ENCODE measurements around the gene PTPRS. TPM values are rescaled to one million over a fixed set of nuclear protein-coding genes. Genes with fewer than 3 reads are reported as not detected.

The PTPRS gene
- total and polyA plus RNA-seq, 9 of the 15 experiments (the other 6 are each of a cell fraction or from before 2014, with no cell fraction given) = 1.1 to 49.4 (median 14.1) TPM

DNA sequence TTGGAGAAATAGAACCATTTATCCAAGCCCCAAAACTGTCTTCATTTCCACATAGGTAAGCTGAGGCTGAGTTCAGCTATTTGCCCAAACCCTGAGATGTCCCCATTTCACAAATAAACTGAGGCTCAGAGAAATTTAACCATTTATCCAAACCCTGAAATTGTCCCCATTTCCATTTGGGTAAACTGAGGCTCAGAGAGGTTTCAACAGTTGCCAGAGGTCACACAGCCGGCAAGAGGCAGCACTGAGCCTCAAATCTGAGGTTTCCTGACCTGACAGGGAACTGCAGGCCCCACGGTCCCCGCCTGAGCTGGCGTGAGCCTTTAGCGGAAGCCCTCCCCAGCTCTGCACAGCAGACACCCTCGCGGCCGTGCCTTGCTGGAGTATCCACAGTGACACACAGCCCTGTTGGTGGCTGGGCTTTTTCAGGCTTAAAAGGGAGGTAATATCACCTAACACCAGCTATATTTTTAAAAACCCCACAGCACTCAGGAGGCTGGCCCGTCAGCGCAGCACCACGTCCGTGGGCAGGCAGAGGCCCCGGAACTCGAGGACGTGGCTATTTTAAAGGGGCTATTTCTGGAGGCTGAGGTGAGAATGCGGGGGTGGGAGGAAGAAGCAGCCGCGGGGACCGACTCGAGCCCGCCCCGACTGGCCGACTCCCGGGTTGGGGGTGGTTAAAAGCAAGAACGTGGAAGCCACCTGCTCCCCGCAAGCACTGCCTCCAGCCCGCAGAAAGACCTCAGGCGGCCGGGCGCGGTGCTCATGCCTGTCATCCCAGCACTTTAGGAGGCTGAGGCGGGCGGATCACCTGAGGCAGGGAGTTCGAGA is 18.5 kb downstream of the PTPRS start (continued):
- TF ChIP-seq, protein P1, sequence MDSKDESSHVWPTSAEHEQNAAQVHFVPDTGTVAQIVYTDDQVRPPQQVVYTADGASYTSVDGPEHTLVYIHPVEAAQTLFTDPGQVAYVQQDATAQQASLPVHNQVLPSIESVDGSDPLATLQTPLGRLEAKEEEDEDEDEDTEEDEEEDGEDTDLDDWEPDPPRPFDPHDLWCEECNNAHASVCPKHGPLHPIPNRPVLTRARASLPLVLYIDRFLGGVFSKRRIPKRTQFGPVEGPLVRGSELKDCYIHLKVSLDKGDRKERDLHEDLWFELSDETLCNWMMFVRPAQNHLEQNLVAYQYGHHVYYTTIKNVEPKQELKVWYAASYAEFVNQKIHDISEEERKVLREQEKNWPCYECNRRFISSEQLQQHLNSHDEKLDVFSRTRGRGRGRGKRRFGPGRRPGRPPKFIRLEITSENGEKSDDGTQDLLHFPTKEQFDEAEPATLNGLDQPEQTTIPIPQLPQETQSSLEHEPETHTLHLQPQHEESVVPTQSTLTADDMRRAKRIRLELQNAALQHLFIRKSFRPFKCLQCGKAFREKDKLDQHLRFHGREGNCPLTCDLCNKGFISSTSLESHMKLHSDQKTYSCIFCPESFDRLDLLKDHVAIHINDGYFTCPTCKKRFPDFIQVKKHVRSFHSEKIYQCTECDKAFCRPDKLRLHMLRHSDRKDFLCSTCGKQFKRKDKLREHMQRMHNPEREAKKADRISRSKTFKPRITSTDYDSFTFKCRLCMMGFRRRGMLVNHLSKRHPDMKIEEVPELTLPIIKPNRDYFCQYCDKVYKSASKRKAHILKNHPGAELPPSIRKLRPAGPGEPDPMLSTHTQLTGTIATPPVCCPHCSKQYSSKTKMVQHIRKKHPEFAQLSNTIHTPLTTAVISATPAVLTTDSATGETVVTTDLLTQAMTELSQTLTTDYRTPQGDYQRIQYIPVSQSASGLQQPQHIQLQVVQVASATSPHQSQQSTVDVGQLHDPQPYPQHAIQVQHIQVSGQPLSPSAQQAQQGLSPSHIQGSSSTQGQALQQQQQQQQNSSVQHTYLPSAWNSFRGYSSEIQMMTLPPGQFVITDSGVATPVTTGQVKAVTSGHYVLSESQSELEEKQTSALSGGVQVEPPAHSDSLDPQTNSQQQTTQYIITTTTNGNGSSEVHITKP (IDR thresholded peaks at IDR 0.05; ENCODE audit: partially characterized antibody) = peak; percentile 37
- TF ChIP-seq CBX1 (IDR thresholded peaks at IDR 0.05; ENCODE audit: low read depth) = peak; percentile 28; the same call in 1 of the 2 replicates
- peak; percentile 85 for TF ChIP-seq MEF2A (IDR thresholded peaks at IDR 0.05; ENCODE audit: control insufficient read depth, low read depth, low read length)
- TF ChIP-seq CREB1 (IDR thresholded peaks at IDR 0.05) = no peak
- no peak for TF ChIP-seq CREB1 (CRISPR knock-in tag; IDR thresholded peaks at IDR 0.05)
- TF ChIP-seq BCOR (IDR thresholded peaks at IDR 0.05) = peak; percentile 94
- TF ChIP-seq, protein P2, sequence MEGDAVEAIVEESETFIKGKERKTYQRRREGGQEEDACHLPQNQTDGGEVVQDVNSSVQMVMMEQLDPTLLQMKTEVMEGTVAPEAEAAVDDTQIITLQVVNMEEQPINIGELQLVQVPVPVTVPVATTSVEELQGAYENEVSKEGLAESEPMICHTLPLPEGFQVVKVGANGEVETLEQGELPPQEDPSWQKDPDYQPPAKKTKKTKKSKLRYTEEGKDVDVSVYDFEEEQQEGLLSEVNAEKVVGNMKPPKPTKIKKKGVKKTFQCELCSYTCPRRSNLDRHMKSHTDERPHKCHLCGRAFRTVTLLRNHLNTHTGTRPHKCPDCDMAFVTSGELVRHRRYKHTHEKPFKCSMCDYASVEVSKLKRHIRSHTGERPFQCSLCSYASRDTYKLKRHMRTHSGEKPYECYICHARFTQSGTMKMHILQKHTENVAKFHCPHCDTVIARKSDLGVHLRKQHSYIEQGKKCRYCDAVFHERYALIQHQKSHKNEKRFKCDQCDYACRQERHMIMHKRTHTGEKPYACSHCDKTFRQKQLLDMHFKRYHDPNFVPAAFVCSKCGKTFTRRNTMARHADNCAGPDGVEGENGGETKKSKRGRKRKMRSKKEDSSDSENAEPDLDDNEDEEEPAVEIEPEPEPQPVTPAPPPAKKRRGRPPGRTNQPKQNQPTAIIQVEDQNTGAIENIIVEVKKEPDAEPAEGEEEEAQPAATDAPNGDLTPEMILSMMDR (IDR thresholded peaks at IDR 0.05 in 2 of 3, conservative IDR thresholded peaks at IDR 0.05 in 1 of 3; ENCODE audit: insufficient read depth in 2 of 3, low read depth in 1 of 3, low read length in 3 of 3) = peak in 1 of 3 experiments; percentile 10; a peak in 1 of 6 replicates
- 0 out of 4 replicates have a peak, but pooled peaks of 1 of the 2 experiments have one; percentile 23 for TF ChIP-seq FOXA3 (CRISPR knock-in tag; conservative IDR thresholded peaks at IDR 0.05 in 1 of 2, IDR thresholded peaks at IDR 0.05 in 1 of 2)
- TF ChIP-seq BRD9 (IDR thresholded peaks at IDR 0.05; ENCODE audit: low read depth, partially characterized antibody) = peak; percentile 85
- peak; percentile 79 for TF ChIP-seq ADNP (tag; IDR thresholded peaks at IDR 0.05)
- TF ChIP-seq L3MBTL2 (IDR thresholded peaks at IDR 0.05) = 0 out of 2 replicates have a peak, but pooled peaks have one; percentile 47
- TF ChIP-seq SMARCA5 (IDR thresholded peaks at IDR 0.05) = peak; percentile 55; the same call in 1 of the 2 replicates
- TF ChIP-seq HLTF (IDR thresholded peaks at IDR 0.05) = no peak
- peak; percentile 36 to 69; a peak in 3 of 4 replicates for TF ChIP-seq KDM1A (IDR thresholded peaks at IDR 0.05)
- 0 out of 2 replicates have a peak, but pooled peaks have one; percentile 33 for TF ChIP-seq MEF2D (tag; conservative IDR thresholded peaks at IDR 0.05; ENCODE audit: low read depth)
- TF ChIP-seq, protein P3, sequence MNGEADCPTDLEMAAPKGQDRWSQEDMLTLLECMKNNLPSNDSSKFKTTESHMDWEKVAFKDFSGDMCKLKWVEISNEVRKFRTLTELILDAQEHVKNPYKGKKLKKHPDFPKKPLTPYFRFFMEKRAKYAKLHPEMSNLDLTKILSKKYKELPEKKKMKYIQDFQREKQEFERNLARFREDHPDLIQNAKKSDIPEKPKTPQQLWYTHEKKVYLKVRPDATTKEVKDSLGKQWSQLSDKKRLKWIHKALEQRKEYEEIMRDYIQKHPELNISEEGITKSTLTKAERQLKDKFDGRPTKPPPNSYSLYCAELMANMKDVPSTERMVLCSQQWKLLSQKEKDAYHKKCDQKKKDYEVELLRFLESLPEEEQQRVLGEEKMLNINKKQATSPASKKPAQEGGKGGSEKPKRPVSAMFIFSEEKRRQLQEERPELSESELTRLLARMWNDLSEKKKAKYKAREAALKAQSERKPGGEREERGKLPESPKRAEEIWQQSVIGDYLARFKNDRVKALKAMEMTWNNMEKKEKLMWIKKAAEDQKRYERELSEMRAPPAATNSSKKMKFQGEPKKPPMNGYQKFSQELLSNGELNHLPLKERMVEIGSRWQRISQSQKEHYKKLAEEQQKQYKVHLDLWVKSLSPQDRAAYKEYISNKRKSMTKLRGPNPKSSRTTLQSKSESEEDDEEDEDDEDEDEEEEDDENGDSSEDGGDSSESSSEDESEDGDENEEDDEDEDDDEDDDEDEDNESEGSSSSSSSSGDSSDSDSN (IDR thresholded peaks at IDR 0.05; ENCODE audit: borderline replicate concordance in 1 of 2, low read depth in 2 of 2, low read length in 2 of 2) = 0 out of 4 replicates have a peak, but pooled peaks of 1 of the 2 experiments have one; percentile 40
- TF ChIP-seq, protein P4, sequence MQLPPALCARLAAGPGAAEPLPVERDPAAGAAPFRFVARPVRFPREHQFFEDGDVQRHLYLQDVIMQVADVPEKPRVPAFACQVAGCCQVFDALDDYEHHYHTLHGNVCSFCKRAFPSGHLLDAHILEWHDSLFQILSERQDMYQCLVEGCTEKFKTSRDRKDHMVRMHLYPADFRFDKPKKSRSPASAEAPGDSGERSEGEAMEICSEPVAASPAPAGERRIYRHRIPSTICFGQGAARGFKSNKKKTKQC (CRISPR knock-in tag; IDR thresholded peaks at IDR 0.05) = 0 out of 2 replicates have a peak, but pooled peaks have one; percentile 45
- 0 out of 2 replicates have a peak, but pooled peaks have one; percentile 20 for TF ChIP-seq FOXK1 (CRISPR knock-in tag; IDR thresholded peaks at IDR 0.05; ENCODE audit: borderline replicate concordance)
- peak; percentile 50; the same call in 1 of the 2 replicates for TF ChIP-seq GATAD2A (IDR thresholded peaks at IDR 0.05)

All from K562 (cell line).